NCI-H2081 (cell line): ENCODE results near the gene EIF4E2.

Source experiments
- DNase-seq, 2 experiments: peaks; one replicate each; lab custom pipeline; 2025; lab: John Stamatoyannopoulos, UW

EIF4E2 gene

DNA sequence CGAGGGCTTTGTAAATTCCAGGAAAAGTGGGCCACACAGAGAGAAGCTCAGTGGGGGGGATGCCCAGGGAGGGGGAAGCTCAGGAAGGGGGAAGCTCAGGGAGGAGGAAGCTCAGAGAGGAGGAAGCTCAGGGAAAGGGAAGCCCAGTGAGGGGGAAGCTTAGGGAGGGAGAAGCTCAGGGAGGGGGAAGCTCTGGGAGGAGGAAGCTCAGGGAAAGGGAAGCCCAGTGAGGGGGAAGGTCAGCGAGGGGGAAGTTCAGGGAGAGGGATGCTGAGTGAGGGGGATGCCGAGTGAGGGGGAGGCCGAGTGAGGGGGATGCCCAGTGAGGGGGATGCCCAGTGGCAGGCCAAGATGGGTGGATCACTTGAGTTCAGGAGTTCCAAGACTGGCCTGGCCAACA, 11.8 kb upstream of the EIF4E2 start:
- DNase-seq = no peak

DNA sequence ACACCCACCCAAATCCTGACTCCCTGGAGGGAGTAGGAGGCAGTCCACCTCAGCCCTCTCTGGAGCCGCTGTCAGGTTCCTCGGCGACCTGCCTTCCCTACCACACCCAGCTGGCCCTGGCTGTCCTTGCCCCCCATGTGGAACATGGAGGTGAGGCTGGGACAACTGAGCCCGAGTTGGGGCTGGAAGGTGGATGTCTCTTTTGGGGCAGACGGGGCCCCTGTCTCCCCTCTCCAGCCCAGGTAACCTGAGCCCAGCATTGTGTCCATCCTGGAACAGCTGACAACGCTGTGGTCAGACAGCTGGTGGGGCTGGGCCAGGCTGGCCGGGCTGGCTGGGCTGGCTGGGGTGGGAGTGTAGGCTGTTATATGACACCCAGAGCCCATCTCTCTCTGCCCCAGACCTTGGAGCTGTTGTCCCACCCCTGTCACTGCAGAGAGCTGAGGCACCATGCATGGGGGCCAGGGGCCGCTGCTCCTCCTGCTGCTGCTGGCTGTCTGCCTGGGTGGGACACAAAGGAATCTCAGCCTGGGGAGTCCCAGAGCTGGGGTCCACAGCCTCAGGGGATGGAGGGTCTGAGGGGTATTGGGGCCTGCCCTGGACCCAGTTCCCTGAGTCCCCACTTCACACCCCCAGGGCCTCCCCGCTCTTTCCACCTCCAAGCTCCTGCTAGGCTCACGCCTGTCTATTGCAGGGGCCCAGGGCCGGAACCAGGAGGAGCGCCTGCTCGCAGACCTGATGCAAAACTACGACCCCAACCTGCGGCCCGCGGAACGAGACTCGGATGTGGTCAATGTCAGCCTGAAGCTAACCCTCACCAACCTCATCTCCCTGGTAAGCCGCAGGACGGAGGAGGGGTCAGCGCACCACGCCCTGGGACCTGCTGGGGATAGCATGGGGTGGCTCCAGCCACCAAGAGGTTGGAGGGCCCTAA, 10.9 kb upstream of the EIF4E2 start, which contains the start of gene CHRNG:
Gene CHRNG, plus strand, starts transcription at position 395 of the 934 bp plus-strand sequence. Its CDS starts 56 bp downstream, at position 451.
- no peak for DNase-seq

DNA sequence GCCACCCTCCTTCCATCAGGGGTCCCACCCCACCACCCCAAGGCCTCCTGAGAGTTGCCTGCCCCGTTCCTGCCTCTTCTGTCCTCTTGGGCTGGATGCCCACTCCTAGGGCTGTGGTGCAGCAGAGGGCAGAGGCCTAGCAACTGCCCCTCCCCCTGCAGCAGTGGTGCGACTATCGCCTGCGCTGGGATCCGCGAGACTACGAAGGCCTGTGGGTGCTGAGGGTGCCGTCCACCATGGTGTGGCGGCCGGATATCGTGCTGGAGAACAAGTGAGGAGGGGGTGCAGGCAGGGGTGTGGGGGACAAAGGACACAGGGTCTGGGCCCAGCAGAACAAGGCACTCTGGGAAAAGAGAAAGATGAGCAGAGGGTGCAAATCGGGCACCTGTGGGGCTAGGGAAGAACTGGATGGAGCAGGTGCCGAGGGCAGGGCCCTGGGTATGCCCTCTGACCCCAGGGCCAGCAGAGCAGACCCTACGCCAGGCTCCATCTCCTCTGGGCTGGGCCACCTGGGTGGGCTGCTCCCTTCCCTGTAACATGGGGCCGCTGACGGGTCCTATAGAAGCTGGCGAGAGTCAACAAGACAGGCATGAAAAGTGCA, 9.9 kb upstream of the EIF4E2 start:
- DNase-seq = no peak

DNA sequence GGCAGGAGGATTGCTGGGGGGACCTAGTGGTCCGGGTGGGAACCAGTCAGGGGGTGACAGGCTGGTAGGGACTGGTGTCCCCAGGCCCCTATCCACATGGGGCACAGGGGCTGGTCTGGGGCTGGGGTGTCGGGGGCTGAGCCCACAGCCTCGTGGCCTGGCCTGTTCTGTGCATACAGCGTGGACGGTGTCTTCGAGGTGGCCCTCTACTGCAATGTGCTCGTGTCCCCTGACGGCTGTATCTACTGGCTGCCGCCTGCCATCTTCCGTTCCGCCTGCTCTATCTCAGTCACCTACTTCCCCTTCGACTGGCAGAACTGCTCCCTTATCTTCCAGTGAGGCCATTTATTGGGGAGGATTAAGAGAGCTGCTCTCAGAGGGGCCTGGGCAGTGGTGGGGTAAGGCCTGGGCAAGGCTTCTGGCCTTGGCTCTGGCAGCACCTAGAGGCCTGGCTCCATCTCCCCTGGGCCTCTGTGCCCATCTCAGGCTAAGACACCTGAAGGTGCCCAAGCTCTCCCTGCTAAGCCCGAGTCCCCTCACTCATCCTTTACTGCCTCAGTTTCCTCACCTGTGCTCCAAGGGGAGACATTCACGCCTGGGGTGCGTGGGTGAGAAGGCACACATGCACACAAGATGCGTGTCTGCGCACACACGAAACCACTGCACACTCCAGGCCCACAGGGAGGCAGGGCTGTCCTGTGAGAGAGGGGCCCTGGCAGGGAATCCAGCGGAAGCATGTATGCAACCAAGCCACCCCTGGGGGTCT, 9.1 kb upstream of the EIF4E2 start:
- DNase-seq = no peak

DNA sequence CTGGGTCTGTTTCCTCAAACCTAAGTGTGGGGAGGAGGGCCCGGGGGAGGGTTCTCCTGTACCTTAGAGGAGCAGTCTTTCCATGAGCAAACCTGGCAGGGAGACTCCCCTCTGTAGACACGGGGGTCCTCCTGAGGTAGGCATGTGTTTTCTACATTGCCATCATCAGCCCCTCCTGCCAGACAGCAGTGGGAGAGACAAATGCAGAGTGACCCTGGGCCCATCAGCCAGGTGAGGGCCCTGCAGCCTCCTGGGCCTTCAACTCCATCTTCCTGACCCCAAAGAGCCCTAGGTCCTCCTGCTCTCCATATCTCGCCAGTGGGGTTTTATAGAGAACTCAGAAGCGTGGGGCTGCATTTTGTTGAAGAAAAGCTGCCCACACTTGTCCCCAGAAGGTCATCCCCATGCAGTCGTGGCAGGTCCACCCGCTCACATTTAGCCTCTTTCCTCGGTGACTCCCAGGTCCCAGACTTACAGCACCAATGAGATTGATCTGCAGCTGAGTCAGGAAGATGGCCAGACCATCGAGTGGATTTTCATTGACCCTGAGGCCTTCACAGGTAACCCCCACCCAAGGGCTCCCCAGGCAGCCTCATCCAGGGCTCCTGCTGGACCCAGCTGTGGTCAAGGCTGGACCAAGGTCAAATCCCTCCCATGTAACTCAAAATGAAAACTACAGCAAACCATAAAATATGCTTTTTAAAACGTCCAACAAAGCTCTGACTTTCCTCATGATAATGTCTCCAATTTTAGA, 8.4 kb upstream of the EIF4E2 start:
- DNase-seq = no peak

DNA sequence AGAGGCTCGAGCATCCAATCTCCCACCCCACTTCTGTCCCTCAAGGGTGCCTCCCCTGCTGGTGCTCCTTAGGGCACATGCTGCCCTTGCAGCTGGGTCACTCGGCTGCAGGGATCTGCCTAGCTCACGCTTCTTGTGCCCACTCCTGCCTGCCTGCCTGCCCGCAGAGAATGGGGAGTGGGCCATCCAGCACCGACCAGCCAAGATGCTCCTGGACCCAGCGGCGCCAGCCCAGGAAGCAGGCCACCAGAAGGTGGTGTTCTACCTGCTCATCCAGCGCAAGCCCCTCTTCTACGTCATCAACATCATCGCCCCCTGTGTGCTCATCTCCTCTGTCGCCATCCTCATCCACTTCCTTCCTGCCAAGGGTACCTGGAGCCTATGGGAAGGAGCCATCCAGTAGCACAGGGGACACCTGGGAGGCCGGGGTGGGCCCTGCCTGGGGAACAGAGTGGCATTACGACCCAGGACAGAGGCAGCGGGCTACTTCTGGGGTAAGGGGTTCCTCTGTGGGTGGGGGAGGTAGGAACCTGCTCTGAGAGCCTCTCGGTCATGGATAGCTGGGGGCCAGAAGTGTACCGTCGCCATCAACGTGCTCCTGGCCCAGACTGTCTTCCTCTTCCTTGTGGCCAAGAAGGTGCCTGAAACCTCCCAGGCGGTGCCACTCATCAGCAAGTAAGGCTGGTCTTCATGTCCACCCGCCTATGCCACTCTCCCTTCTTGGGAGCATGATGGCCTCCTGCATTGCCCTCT, 7.6 kb upstream of the EIF4E2 start:
- no peak for DNase-seq

DNA sequence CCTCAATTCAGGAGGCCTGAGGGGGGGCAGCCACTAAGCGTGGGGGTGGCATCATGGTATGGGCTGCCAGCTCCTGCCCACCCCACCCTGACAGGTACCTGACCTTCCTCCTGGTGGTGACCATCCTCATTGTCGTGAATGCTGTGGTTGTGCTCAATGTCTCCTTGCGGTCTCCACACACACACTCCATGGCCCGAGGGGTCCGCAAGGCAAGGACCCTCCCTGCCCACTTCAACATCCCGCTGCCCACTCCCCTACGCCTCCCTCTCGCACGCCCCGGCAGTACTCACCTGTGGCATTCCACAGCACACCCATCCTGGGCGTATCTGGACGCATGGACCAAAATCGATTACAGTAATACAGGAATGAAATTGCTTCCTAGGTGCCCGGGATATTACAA, 7.0 kb upstream of the EIF4E2 start:
- no peak for DNase-seq

DNA sequence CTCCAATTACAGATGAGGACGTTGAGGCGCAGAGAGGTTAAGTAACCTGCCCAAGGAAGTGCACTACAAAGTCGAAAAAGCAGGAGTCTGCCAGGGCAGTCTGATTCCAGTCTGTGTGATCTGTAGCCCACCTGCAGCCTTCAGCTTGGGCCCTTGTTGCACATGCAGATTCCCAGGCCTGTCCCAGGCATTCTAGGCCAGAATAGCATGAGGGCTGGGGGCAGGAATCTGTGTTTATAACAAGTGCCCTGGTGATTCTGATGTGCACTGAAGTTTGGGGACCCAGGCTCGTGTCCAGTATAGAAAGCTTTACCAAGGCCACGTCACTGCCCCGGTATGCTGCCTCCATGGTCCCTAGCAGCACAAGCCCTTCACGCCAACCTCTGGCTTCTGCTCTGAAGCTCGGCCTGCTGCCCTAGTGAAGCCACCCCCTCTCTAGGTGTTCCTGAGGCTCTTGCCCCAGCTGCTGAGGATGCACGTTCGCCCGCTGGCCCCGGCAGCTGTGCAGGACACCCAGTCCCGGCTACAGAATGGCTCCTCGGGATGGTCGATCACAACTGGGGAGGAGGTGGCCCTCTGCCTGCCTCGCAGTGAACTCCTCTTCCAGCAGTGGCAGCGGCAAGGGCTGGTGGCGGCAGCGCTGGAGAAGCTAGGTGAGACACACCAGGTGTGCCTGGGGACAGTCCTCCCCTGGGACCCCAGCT, 6.4 kb upstream of the EIF4E2 start:
- DNase-seq = no peak

DNA sequence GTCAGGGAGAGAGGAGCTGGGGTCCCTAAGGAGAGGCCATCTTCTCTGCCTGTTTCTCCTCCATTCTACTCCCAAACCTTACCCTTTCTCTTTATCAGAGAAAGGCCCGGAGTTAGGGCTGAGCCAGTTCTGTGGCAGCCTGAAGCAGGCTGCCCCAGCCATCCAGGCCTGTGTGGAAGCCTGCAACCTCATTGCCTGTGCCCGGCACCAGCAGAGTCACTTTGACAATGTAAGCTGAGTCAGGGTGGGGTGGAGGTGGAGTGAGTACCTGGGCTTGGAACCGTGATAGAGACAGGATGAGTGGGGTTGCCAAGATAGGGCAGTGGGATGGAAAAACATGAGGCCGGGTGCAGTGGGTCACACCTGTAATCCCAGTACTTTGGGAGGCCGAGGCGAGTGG, 5.8 kb upstream of the EIF4E2 start:
- DNase-seq = no peak

DNA sequence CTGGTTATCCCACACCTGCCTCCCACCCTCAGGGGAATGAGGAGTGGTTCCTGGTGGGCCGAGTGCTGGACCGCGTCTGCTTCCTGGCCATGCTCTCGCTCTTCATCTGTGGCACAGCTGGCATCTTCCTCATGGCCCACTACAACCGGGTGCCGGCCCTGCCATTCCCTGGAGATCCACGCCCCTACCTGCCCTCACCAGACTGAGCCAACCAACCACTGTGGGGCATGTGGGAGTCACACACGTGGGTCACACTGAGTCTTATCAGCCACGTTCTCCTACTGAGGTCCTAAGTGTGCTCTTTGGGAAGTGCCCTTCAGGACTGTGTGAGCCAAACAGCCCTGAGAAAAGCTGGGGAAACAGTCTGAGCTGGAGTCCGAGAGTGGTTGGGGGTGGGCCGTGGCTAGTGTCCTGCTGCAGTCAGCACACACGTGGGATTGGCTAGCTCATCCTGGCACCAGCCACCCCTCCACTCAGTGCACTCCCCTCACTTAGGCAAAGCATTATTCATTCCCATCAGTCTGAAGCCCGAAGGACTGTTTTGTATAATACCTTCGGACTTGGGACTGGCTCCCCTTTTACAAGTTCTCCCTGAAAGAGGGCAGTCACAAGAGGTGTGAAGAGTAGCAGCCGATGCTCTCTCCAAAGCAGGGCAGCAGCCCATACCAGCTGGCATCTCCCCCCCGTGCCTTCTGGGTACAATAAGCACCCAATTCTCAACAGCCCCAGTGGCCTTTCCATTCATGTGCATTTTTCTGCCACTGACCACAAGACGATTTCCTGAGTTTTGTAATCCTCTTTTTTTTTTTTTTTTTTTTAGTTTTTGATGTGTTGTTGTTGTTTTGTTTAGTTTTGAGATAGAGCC, 4.7 kb upstream of the EIF4E2 start:
- no peak for DNase-seq

DNA sequence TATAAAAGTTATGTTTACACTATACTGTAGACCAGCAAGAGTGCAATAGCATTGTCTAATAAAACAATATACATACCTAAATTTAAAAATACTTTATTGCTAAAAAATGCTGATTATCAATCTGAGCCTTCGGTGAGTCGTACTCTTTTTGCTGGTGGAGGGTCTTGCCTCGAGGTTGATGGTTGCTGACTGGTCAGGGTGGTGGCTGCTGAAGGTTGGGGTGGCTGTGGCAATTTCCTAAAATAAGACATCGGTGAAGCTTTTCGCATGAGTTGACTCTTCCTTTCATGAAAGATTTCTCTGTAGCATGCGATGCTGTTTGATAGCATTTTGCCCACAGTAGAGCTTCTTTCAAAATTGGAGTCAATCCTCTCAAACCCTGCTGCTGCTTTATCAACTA, 2.5 kb upstream of the EIF4E2 start:
- no peak for DNase-seq

DNA sequence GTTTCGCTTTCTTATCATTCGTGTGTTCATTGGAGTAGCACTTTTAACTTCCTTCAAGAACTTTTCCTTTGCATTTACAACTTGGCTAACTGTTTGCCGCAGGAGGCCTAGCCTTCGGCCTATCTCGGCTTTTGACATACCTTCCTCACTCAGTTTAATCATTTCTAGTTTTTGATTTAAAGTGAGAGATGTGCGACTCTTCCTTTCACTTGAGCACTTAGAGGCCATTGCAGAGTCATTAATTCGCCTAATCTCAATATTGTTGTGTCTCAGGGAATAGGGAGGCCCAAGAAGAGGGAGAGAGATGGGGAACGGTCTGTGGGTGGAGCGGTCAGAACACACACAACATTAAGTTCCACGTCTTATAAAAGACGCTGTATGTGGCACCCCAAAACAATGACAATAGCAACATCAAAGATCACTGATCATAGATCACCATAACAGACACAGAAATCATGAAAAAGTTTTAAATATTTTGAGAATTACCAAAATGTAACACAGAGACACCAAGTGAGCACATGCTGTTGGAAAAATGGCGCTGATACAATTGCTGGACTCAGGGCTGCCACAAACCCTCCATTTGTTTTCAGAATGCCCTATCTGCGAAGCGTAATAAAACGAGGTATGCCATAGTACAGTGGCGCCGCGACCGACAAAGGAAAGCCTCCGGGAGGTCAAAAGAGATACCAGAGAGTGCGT, 685 bp upstream of the EIF4E2 start:
- no peak for DNase-seq

DNA sequence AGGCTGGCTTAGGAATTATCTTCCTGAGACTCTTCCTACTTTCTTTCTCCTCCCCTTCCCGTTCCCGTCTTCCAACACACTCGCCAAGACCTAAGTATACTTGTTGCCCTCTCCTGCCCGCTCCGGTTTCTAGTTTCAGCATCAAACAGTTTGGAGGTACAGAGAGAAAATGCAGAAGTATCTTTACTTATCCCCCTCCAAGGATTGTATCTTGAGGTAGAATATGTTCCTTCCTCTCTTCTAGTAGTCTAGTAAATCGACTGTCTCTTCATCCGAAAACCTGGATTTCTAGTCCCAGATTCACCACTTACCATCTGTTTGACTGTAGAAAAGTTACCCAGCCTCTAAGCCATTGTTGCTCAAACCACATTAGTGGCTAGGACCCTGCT, 755 bp downstream of the EIF4E2 start:
- no peak for DNase-seq

DNA sequence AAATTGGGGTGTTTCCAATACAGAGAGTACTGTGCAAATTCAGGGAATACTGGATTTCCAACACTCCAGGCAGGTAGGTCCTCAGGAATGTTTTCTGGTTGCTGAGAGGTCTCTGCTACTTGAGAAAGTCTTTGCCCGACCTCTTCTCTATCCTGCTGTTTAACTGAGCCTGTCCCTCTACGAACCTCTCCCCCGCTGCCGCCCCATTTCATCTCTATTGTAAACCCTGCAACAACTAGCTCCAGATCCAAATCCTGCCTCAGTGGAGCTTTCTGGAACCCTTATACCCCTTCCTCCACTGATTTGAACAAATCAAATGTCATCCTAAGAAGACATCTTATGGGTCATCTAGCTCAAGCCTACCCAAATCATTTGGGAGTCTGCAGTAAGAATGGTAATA, 1.3 kb downstream of the EIF4E2 start:
- no peak for DNase-seq

DNA sequence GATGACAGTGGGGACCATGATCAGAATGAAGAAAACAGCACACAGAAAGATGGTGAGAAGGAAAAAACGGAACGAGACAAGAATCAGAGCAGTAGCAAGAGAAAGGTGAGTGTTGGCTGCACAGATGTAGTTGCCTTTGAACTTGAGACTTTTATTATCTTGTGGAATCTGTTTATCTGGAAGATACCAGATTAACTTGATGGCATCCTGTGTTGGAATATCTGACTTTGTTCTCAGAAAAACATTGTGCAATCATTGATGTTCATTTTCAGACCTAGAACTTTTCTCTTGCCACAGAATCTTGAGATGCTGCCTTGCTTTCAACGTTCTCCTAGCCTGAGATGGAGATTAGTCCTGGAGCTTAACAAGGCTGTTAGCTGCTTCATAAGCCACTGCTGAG, 5.9 kb downstream of the EIF4E2 start:
- DNase-seq = no peak

DNA sequence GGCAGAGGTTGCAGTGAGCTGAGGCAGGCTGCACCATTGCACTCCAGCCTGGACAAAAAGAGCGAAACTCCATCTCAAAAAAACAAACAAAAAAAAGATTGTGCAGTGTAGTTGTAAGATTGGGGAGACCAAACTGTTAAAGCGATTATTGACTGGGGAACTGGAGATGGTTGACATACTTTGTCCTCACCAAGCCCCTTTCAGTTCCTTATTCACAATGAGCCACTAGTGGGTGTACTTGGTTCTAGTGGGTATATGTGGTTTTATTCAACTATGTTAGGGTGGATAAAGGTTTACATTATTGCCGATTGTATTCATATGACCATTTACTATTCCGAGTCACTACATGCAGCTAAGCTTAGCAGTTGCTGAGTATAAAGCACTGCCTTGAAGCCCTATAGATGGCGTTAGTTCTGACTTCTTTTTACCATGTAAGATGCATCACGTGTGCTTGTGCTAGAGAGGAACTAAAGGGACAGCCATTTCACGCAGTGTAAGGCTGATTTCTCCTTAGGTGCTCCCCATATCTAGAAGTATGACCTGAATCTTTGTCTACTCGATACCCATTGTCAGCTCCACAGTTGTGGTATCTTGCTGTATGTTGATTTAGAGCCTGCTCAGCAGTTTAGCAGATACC, 12.1 kb downstream of the EIF4E2 start:
- DNase-seq = no peak

DNA sequence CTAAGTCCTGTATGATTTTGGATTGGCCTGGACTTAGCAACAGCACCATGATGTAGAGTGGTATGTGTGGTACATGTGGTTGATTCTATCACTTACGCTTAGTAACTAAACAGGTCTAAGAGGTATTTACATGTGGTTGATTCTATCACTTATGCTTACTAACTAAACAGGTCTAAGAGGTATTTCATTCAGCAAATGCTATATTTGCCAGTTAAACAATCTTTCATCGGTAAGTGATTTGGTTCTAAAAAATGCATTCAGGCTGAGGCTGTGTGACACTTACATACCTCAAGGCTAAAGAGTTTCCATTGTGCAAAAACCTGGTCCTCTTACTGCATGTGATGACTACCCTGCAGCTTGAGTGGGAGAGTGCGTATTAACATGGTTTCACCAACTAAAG, 13.1 kb downstream of the EIF4E2 start:
- no peak for DNase-seq

DNA sequence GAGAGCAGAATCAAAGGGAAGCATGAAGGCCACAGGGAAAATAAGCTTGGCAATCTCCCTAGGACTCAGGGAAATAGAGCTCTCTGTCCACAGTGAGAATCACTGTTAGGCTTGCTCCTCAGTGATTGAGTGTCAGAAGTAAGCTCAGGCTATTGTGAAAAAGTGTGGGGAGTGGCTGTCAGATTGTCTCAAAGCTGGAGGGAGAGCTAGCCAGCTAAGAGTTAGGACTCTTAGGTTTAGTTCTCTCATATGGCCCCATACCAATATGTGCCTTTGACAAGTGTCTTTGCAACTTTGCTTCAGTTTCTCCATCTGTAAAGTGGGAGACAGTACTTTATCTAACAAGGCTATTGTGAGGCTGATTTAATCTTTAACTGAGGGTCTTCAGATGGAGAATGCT, 17.2 kb downstream of the EIF4E2 start:
- DNase-seq = no peak

DNA sequence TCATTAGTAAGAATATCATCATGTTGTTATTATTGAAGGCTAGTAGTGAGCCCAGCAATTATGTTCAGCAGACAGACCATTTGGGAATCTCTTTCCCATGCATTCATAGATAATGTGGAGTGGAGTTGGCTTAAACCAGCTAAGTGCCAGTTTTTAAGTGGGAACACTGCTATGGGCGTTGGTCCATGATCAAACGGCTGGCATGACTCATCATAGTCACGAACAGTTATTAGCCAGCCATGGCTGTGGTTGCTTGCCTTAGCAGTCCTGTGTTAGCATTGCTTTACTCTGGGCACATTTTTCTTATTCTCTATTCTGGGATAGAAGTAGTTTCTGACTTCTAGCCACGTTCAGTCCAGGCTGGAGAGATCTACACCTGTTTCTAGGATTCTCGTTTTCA, 17.7 kb downstream of the EIF4E2 start:
- DNase-seq = no peak
